Endometrial microvascular endothelial cells (primary cell): ENCODE data around the gene SATB2. TPM values are rescaled to one million over a fixed set of nuclear protein-coding genes. Genes with fewer than 3 reads are reported as not detected.

Experiments used
- in situ Hi-C: cut with HindIII; loops from 2 replicates; pipeline ENCODE4 v1.10.0; 2017; ENCODE audit warnings: low sequenced_read_pairs, low pct_unique_long_range_greater_than_20kb; ENCODE audit errors: inconsistent ontology term
- total RNA-seq: library from RNA; depleted of rRNA; stranded (reverse); fragments of >200 nt; gene quantifications from one replicate; pipeline ENCODE4 v1.2.3, GENCODE V29; 2015; ENCODE audit errors: inconsistent ontology term

SATB2 gene
- total RNA-seq, 1 donor from 2014 or later = under 0.01 TPM

GRCh38 chr2:199356412-199356811 lies 101.3 kb downstream of the SATB2 start:
- in situ Hi-C loops = no loop called here

- in situ Hi-C loops = no loop called here
Measured at GRCh38 chr2:199348871-199349270, 108.9 kb downstream of the SATB2 start.

- in situ Hi-C loops = no loop called here
Measured at GRCh38 chr2:199344012-199344411, 113.7 kb downstream of the SATB2 start.

GRCh38 chr2:199342334-199342733 lies 115.4 kb downstream of the SATB2 start:
- in situ Hi-C loops = no loop called here

GRCh38 chr2:199341123-199341522 lies 116.6 kb downstream of the SATB2 start:
- in situ Hi-C loops = no loop called here

GRCh38 chr2:199339891-199340605 lies 117.7 kb downstream of the SATB2 start:
- in situ Hi-C loops = no loop called here

- in situ Hi-C loops = no loop called here
Measured at GRCh38 chr2:199336546-199336945, 121.2 kb downstream of the SATB2 start.

GRCh38 chr2:199335502-199335901 lies 122.2 kb downstream of the SATB2 start:
- in situ Hi-C loops = no loop called here

GRCh38 chr2:199329466-199329865 lies 128.3 kb downstream of the SATB2 start:
- in situ Hi-C loops = no loop called here

GRCh38 chr2:199329031-199329430 lies 128.7 kb downstream of the SATB2 start:
- in situ Hi-C loops = no loop called here

GRCh38 chr2:199325881-199326280 lies 131.9 kb downstream of the SATB2 start:
- in situ Hi-C loops = no loop called here

GRCh38 chr2:199322151-199322550 lies 135.6 kb downstream of the SATB2 start:
- in situ Hi-C loops = no loop called here

GRCh38 chr2:199317646-199318045 lies 140.1 kb downstream of the SATB2 start:
- in situ Hi-C loops = no loop called here

GRCh38 chr2:199316851-199317250 lies 140.9 kb downstream of the SATB2 start:
- in situ Hi-C loops = no loop called here

GRCh38 chr2:199315299-199316179 lies 142.2 kb downstream of the SATB2 start:
- in situ Hi-C loops = no loop called here

- in situ Hi-C loops = no loop called here
Measured at GRCh38 chr2:199312931-199313330, 144.8 kb downstream of the SATB2 start.

GRCh38 chr2:199310771-199311585 lies 146.8 kb downstream of the SATB2 start:
- in situ Hi-C loops = no loop called here

GRCh38 chr2:199309973-199310372 lies 147.8 kb downstream of the SATB2 start:
- in situ Hi-C loops = no loop called here

- in situ Hi-C loops = no loop called here
Measured at GRCh38 chr2:199309411-199309810, 148.3 kb downstream of the SATB2 start.
